ENCODE measurements around the gene PAPOLA.

The PAPOLA gene

DNA sequence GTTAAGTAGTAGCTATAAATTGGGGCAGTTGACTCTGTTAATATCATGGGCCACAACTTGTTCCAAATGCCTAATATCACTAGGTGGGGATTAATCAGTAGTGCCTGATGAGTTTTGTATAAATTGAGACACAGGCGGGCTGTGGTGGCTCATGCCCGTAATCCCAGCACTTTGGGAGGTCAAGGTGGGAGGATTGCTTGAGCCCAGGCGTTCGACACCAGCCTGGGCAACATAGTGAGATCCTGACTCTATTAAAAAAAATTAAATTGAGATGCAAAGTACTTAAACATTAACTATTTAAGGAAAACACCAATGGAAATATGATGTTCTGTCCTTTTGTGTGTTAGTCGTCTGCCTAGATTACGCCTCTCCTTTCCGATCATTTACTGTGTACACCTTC is 9.0 kb downstream of the PAPOLA start:
- TF ChIP-seq CTCF (IDR thresholded peaks at IDR 0.05; ENCODE audit: low read depth, low read length, missing control alignments) = no peak
- no peak for DNase-seq (ENCODE audit: extremely low read depth, low read depth)
- no peak overlapping the region for H3K4me3 ChIP-seq (replicated peaks; ENCODE audit: low read depth, low read length)

DNA sequence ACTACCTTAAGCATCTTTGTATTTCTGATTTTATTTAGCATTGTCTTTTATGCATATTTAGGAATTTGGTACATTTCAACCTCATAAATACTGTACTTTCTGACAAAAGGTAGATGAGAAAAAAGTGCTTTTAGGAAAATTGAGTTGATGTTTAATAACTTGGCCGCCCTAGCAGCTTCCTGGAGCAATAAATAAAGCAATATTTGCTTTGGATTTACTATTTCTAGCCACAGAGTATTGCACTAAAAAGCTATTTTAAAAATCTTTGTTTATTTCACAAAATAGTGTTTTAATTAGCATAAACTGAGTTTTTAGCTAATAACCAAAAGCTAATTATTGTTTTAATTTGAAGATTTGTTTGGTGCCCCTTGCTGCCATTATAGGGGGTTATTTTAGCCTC is 9.5 kb downstream of the PAPOLA start:
- no peak for TF ChIP-seq CTCF (IDR thresholded peaks at IDR 0.05; ENCODE audit: low read depth, low read length, missing control alignments)
- no peak overlapping the region for H3K4me3 ChIP-seq (replicated peaks; ENCODE audit: low read depth, low read length)
- no peak for DNase-seq (ENCODE audit: extremely low read depth, low read depth)

DNA sequence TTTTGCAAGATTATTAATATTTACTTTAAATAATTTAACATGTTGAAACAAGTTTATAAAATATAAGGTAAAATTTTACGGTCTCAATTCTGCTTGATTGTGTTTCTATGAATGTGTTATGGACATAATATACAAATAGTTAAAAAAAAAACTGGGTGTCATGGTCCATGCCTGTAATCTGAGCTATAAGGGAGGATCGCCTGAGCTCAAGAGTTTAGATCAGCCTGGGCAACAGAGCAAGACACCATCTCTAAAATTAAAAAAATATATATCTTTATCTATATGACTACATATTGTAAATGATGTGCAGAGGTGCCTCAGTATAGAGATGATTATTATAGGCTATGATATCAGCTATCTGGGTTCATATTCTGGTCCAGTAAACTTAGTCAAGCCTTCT is 9.9 kb downstream of the PAPOLA start:
- DNase-seq (ENCODE audit: extremely low read depth, low read depth) = no peak
- TF ChIP-seq CTCF (IDR thresholded peaks at IDR 0.05; ENCODE audit: low read depth, low read length, missing control alignments) = no peak
- no peak overlapping the region for H3K4me3 ChIP-seq (replicated peaks; ENCODE audit: low read depth, low read length)

GRCh38 chr14:96512602-96513397 is 10.6 kb downstream of the PAPOLA start:
- H3K4me3 ChIP-seq (replicated peaks; ENCODE audit: low read depth, low read length) = no peak overlapping the region
- no peak for TF ChIP-seq CTCF (IDR thresholded peaks at IDR 0.05; ENCODE audit: low read depth, low read length, missing control alignments)
- DNase-seq (ENCODE audit: extremely low read depth, low read depth) = no peak

GRCh38 chr14:96514694-96515093 is 12.5 kb downstream of the PAPOLA start:
- no peak for DNase-seq (ENCODE audit: extremely low read depth, low read depth)
- no peak for TF ChIP-seq CTCF (IDR thresholded peaks at IDR 0.05; ENCODE audit: low read depth, low read length, missing control alignments)
- no peak overlapping the region for H3K4me3 ChIP-seq (replicated peaks; ENCODE audit: low read depth, low read length)

- no peak for DNase-seq (ENCODE audit: extremely low read depth, low read depth)
These were observed 13.5 kb downstream of the PAPOLA start for GRCh38 chr14:96515731-96516130.

More at GRCh38 chr14:96515731-96516130, 13.5 kb downstream of the PAPOLA start:
- TF ChIP-seq CTCF (IDR thresholded peaks at IDR 0.05; ENCODE audit: low read depth, low read length, missing control alignments) = no peak
- H3K4me3 ChIP-seq (replicated peaks; ENCODE audit: low read depth, low read length) = no peak overlapping the region
